Peyer's patch (tissue), 4 donors: ENCODE measurements around the gene GOLGA8S. TPM values are rescaled to one million over a fixed set of nuclear protein-coding genes. Genes with fewer than 3 reads are reported as not detected.
"Not testable (repeated sequence)": the region's sequence is repeated elsewhere in the genome, so short reads cannot be mapped to it uniquely, and the experiment has no call there.

Source experiments
- DNase-seq, 3 donors: peaks; one replicate each; pipeline ENCODE4 v3.0.0-alpha.2; 2017 to 2019
- H3K27ac ChIP-seq, 4 donors: fragments of 200-600 bp; sonication (generic); one replicate each; pipeline ENCODE4 v1.5.1; 2016 to 2019
- H3K27me3 ChIP-seq, 2 donors: fragments of 200-600 bp; sonication (generic); one replicate each; pipeline ENCODE4 v1.5.1; 2019
- H3K36me3 ChIP-seq, 3 donors: fragments of 200-600 bp; sonication (generic); one replicate each; pipeline ENCODE4 v1.5.1; 2016 to 2019
- H3K4me1 ChIP-seq, 4 donors: fragments of 200-600 bp; sonication (generic); one replicate each; pipeline ENCODE4 v1.5.1; 2016 to 2019
- H3K4me3 ChIP-seq, 4 donors: fragments of 200-600 bp; sonication (generic); 1 replicate in 3 of 4; 2 replicates in 1 of 4; pipeline ENCODE4 v1.5.1; 2016 to 2019; ENCODE audit warnings: mild to moderate bottlenecking in 1 of 4
- H3K9me3 ChIP-seq, 4 donors: fragments of 200-600 bp; sonication (generic); one replicate each; pipeline ENCODE4 v1.5.1; 2016 to 2019; ENCODE audit warnings: mild to moderate bottlenecking in 1 of 4
- CTCF ChIP-seq, 6 experiments: fragments of 450-650 bp in 4 of 6; fragments of 200-600 bp in 2 of 6; sonication (generic) in 1 of 6; IDR thresholded peaks; one replicate each; pipeline ENCODE4 v1.5.1; 2017 to 2019; ENCODE audit warnings: antibody characterized with exemption in 6 of 6, mild to moderate bottlenecking in 3 of 6, moderate library complexity in 1 of 6
- POLR2A ChIP-seq, 2 donors: fragments of 450-650 bp; IDR thresholded peaks; one replicate each; pipeline ENCODE4 v1.5.1; 2017; ENCODE audit warnings: antibody characterized with exemption in 2 of 2, mild to moderate bottlenecking in 2 of 2, moderate library complexity in 2 of 2
- small RNA-seq, 2 donors: library from RNA; depleted of rRNA; stranded (forward); fragments of <200 nt; gene quantifications; one replicate each; pipeline ENCODE3, GENCODE V24; 2016
- total RNA-seq, 4 donors: library from RNA; depleted of rRNA; stranded (reverse); fragments of >200 nt; gene quantifications; one replicate each; pipeline ENCODE4 v1.1.0, GENCODE V29; 2016

GOLGA8S gene
- total RNA-seq, 4 donors from 2014 or later = 0.13 TPM; not detected in 3

- no peak overlapping the region for H3K4me3 ChIP-seq
- H3K27ac ChIP-seq = no peak overlapping the region
- no peaks in the 10 kb centered on the region for H3K4me1 ChIP-seq
- no peaks in the 10 kb centered on the region for H3K9me3 ChIP-seq
- H3K27me3 ChIP-seq = no peaks in the 10 kb centered on the region
- no peak for DNase-seq
- H3K36me3 ChIP-seq = no peaks in the 10 kb centered on the region
- TF ChIP-seq CTCF (IDR thresholded peaks at IDR 0.05) (no peak), POLR2A (IDR thresholded peaks at IDR 0.05) (no peak)
Observed at GRCh38 chr15:23403550-23403949, 49.0 kb downstream of the GOLGA8S start.

- Histone ChIP-seq H3K27ac (no peak overlapping the region), H3K27me3 (no peaks in the 10 kb centered on the region), H3K4me1 (no peaks in the 10 kb centered on the region), H3K9me3 (no peaks in the 10 kb centered on the region), H3K36me3 (no peaks in the 10 kb centered on the region), H3K4me3 (no peak overlapping the region)
- DNase-seq = peak in 1 of 3 donors; percentile 22
- TF ChIP-seq POLR2A (IDR thresholded peaks at IDR 0.05) (no peak), CTCF (IDR thresholded peaks at IDR 0.05) (no peak)
Observed at GRCh38 chr15:23411841-23412240, 57.3 kb downstream of the GOLGA8S start.

GRCh38 chr15:23412881-23413600 is 58.5 kb downstream of the GOLGA8S start:
- H3K4me3 ChIP-seq, H3K27me3 ChIP-seq, H3K36me3 ChIP-seq: not testable (repeated sequence)

More at GRCh38 chr15:23412881-23413600, 58.5 kb downstream of the GOLGA8S start:
- not testable (repeated sequence) for H3K27ac ChIP-seq, H3K9me3 ChIP-seq, H3K4me1 ChIP-seq, DNase-seq

Small RNA genes lying within 50 kb of the gene (small RNA-seq; reads per million reads assigned to genes)
- gene RN7SL536P = 0 reads per million in 2 donors

Other genes with a start within 250 kb of the GOLGA8S start
- not detected for gene GOLGA6L1, start 217.9 kb upstream of the GOLGA8S start, total RNA-seq
- not detected for gene GOLGA6L26, start 20.6 kb upstream of the GOLGA8S start, total RNA-seq
- gene GOLGA6L2, start 92.5 kb downstream of the GOLGA8S start, total RNA-seq = not detected
- gene MKRN3, start 210.9 kb downstream of the GOLGA8S start, total RNA-seq = 1 to 10 TPM in 1 of 4 donors, not detected in 3; 1.2 TPM